OCI-M1 (cell line): ENCODE results near the gene UGP2.
A peak's percentile ranks its signal among the peaks of the same experiment; 100 is the strongest.
"Not testable (repeated sequence)": the region's sequence is repeated elsewhere in the genome, so short reads cannot be mapped to it uniquely, and the experiment has no call there.

ENCODE experiments used
- DNase-seq: peaks from one replicate; lab custom pipeline; 2025; lab: John Stamatoyannopoulos, UW

The UGP2 gene

DNA sequence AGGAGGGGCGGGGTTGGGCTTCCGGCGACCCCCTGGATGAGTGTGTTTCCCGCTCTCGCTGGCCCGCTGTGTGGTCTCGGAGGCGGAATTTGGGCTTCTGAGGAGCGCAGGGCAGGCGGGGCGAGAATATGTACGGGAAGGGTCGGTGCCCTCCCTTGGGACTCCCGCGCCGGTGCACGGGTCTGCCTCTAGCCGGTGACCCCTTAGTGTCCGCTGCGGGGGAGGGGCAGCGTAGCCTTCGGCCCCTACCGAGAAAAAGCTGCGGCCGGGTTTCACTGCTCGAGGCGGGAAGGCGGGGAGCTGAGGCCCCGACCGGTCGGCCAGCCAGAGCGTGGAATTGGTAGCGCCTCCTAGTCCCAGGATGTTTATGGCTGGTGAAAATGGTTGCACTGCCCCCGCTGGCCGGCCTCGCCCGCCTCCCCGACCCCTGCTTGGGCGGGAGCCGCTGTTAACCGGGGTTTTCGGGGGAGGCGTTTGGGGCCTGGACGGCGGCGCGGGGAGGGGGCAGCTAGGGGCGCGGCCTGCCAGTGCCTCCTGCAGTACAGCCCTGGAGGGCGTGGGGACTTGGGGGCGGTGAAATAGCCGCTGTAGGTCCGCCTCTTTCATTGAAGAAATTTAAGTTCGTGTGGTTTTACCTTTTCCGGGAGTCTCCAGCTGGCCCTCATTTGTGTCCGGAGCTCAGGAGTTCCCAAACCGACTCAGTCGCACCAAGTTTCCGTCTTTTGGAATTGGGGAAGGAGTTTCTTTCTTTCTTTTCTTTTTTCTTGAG lies at the start of gene UGP2:
Gene UGP2 (plus strand): TSS at position 643 of the 769 bp plus-strand sequence. CDS start 290 bp downstream, outside the sequence.
- peak; percentile 90 for DNase-seq

DNA sequence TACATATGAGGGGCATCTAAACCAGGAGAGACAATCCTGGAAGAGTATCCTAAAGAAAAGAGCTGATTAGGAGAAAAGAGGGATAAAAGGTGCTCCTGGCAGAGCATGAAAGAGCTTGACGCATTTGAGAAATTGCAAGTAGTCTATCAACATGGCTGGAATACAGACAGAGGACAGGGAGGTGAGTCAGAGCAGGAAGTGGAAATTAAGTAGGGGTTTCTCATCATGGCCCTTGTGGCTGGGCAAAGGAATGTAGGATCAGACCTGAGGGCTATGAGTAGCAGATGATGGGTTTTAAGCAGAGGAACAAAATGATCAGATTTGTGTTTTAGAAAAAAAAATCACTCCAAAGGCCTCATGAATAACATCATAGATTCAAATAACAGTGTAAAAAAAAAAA lies 49.2 kb upstream of the UGP2 start:
- DNase-seq, result no peak

DNA sequence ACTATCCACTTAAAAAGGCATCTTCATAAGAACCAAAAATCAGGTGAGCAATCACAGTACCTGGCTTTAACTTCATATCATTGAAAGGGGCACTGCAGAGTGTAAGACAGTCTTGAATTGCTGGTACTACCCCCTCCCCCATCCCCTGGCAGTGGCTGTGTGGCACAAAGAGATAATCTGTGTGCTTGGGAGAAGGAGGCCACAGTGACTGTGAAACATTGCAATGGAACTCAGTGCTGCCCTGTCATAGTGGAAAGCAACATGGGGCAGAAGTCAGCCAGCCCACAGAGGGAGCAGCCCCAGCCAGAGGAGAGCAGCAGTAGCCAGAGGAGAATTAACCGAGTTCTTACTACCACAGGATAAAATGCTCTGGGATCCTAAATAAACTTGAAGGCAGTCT lies 45.3 kb upstream of the UGP2 start:
- no peak for DNase-seq

DNA sequence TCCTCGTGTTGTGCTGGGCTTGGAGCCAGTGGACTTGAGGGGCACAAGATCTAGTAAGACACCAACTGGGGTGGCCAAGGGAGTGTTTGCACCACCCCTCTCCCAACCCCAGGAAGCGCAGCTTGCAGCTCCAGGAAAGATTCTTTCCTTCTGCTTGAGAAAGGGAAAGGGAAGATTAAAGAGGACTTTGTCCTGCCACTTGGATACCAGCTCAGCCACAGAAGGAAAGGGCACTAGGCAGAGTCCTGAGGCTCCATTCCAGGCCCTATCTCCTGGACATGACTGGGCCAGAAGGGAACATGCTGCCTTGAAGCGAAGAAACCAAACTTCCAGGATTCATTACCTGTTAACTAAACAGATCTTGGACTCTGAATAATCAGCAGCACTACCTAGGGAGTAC lies 44.9 kb upstream of the UGP2 start:
- DNase-seq, result no peak

DNA sequence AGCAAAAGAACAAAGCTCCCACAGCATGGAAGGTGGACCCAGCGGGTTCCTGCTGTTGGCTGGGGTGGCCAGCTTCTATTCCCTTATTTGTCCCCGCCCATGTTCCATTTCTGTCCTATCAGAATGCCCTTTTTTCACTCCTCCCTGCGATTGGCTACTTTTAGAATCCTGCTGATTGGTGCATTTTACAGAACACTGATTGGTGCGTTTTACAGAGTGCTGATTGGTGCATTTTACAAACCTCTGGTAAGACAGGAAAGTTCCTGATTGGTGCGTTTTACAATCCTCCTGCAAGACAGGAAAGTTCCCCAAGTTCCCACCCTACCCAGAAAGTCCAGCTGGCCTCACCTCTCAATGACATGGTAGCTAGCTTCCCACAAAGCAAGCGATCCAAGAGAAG lies 40.2 kb upstream of the UGP2 start:
- no peak for DNase-seq

DNA sequence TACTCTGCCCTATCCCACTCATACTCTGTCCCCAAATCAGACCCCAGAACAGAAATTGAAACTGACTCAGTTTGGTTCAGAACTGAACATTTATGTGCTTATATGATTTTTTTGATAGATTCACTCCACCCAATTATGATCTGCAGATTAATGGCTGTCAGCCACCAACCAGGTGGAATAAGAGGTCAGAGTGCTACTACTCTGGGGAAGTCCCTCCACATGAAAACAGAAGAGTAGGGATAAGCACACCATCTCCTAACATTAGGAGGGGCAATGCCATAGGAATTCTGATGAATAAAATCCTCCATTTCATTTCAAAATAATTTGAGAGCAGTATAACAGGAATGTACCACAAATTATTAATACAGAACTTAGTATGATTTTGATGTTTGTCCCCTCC lies 36.3 kb upstream of the UGP2 start:
- no peak for DNase-seq

DNA sequence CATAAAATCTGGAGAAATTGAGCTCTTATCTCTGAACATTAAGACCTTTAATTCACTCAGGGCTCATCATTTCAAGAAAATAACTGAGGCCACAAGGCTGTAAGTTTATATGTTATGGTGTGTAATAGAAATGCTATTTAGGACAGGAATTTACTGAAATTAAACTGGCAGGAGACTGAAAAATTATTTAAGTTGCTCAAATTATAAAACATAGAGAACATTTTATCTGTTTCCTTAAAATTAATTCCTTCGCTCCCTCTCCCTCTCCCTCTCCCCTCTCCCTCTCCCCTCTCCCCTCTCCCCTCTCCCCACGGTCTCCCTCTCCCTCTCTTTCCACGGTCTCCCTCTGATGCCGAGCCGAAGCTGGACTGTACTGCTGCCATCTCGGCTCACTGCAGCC lies 33.7 kb upstream of the UGP2 start:
- DNase-seq, result not testable (repeated sequence)

DNA sequence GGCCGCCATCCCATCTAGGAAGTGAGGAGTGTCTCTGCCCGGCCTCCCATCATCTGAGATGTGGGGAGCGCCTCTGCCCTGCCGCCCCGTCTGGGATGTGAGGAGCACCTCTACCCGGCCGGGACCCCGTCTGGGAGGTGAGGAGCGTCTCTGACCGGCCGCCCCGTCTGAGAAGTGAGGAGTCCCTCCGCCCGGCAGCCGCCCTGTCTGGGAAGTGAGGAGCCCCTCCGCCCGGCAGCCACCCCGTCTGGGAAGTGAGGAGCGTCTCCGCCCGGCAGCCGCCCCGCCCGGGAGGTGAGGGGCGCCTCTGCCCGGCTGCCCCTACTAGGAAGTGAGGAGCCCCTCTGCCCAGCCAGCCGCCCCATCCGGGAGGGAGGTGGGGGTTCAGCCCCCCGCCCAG lies 32.8 kb upstream of the UGP2 start:
- not testable (repeated sequence) for DNase-seq

DNA sequence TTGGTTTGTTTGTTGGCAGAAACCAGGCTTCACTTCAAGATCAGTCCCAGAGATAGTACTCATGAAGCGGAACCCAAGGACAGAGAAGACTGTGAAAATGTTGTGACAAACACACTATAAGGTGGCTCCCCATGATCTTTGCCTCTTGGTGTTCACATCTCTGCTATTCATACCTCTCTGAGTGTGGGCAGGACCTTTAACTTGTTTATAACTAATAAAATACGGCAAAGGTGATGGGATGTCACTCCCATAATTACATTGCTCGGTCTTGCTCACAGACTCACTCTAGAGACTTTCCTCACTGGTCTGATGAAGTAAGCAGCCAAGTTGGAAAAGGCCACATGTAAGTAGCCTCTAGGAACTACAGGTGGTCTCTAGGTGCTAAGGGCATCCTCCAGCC lies 30.6 kb upstream of the UGP2 start:
- no peak for DNase-seq

DNA sequence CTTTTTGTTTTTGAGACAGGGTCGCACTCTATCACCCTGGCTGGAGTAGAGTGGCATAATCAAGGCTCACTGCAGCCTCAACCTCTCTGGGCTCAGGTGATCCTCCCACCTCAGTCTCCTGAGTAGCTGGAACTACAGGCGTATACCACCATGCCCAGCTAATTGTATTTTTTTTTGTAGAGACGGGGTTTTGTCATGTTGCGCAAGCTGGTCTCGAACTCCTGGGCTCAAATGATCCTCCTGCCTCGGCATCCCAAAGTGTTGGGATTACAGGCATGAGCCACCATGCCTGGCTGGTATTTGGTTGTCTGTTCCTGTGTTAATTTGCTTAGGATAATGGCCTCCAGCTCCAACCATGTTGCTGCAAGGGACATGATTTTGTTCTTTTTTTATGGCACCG lies 29.8 kb upstream of the UGP2 start:
- DNase-seq, result not testable (repeated sequence)

DNA sequence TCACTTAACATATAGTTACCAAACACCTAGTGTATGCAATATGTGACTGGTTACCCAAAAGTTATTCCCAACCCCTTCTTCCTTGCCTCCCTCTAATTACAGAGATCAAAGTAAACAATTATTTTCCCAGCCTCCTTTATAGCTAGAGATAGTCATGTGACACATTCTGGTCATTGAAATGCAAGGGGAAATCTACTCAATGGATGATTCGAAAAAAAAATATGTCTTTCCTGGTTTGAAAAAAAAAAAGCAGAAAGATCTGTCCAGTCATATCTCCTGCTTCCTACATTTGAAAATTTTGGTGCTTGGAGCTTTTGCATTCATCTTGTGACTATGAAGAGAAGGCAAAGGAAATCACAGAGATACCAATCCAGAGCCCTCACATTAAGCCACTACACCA lies 27.6 kb upstream of the UGP2 start:
- no peak for DNase-seq

DNA sequence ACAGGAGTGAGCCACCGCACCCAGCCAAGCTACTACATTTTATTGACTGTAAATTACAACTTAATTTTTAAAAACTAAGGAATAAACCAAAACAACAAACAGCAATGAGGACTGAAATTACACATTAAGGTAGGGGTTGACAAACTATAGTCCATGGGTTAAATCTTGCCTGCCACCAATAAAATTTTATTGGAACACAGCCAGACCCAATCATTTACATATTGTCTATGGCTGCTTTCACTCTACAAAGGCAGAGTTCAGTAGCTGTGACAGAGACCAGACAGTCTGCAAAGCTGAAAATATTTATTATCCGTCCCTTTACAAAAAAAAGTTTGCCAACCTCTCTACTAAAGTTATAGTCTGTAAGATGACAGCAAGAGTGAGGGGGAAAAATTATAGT lies 24.3 kb upstream of the UGP2 start:
- DNase-seq, result no peak

DNA sequence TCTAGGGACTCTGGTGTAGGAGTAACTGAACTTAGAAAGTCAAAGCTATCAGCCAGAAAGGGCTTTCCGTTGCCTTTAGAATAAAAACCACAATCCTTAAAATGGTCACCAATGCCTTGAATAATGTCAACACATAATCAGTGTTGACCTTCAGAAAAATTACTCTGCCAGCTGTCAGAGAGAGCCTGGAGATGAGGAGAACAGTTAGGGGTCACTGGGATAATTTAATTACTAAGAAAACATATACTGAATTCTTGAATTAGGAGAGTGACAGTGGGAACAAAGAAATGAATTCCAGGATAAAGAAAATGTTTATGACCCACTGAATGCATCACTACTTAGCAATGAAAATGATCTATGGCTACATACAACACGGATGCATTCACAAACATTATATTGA lies 23.4 kb upstream of the UGP2 start:
- DNase-seq, result no peak

DNA sequence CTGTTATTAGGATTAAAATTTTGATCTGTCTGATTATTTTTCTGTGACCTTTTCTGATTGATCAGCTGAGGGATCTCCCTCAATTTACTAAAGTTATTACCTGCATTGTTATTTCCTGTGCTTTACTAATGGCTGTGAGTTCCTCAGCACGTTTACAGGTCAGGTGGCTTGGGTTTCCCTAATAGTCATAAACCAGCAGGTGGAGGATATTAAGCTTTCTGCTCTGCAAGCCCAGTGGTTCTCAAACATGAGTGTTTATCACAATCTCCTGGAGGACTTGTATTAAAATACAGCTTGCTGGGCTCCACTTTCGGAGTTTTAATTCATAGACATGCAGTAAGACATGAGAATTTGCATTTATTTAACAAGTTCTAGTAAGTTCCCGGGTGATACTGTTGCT lies 22.4 kb upstream of the UGP2 start:
- DNase-seq, result no peak

DNA sequence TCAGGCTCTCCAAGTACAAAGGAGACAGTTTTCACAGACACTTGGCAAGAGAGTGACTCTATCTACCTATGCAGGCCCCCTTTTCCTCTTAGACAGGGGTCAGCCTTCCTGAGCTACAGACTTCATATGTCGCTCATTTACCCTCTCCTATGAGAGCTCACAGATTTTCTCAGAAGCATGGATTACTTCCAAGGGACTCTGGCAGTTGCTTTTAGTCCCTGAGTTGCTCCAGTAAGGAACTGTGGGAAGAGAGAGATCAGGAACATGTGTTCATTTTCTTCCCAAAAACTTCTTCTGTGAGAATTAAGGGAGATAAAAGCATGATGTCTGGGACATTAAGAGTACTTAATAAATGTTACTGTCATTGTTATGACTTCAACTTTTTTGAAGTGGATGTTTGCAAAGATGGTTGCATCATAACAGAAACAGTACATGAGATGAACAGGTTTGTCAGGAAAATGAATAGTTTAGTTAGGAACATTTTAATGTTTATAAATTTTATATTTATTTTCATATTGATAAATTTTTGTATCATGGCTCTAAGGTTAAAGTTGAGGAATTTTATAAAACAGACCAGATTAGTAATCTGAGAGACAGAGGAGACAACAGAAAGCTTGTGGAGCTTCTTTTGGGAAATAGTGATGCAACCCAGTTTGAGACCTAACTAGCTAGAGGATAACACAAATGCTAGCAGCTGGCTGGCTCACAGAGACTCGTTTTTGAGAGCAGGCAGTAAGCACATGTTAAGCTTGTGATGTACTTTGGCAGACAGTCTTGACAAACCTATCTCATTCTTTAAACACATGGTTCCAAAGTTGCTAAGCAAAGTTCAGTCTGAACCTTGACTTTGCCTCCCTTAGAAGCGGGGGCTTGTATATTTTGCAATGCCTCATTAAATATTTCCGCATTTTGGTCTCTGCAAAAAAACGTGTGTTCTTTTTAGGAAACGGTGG lies 21.7 kb upstream of the UGP2 start:
- peak; percentile 10 for DNase-seq

DNA sequence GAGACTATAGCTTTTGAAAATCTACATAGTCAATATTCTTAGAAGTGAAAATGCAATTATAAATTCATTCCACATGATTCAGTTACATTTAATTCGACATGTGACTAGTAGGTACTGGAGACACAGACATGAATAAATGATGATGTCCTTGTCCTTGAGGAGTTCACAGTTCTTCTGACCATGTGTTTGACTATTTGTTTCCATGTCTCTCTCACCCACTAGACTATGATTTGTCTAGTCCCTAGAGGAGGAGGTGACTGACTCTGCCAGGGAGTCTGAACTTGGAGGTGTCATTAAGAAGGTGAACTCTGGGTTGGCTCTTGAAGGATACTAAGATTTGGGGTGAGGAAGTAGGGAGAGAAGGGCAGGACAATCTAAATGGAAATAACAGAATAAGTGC lies 20.7 kb upstream of the UGP2 start:
- DNase-seq, result no peak

DNA sequence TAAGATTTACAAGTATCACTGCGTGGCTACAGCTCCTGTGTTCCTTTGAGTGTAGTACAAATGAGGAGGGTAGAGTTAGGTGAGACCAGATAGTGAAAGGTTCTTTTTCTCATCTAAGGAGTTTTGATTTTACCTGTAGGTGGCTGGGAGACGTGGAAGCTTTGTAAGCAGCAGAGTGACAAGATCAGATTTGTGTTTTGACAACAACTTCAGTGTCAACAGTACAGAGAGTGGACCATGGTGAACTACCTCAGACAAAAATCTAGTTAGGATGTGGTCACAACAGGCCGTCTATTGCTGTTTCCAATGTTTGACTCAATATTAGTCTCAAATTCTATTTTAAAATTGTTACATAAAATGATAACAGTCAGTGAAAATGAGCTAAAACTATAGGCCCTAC lies 20.3 kb upstream of the UGP2 start:
- DNase-seq, result no peak

DNA sequence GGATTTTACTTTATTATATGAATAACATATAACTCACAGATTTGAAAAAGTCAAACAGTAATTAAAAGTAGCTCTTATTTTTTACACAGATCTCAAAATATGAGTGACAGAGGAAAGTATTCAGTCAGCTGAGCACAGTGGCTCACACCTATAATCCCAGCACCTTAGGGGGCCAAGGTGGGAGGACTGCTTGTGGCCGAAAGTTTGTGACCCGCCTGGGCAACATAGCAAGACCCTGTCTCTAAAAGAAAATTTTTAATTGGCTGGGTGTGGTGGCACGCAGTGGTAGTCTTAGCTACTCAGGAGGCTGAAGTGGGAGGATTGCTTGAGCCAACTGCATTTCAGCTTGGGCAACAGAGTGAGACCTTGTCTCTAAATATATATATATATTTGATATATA lies 19.2 kb upstream of the UGP2 start:
- DNase-seq, result no peak

DNA sequence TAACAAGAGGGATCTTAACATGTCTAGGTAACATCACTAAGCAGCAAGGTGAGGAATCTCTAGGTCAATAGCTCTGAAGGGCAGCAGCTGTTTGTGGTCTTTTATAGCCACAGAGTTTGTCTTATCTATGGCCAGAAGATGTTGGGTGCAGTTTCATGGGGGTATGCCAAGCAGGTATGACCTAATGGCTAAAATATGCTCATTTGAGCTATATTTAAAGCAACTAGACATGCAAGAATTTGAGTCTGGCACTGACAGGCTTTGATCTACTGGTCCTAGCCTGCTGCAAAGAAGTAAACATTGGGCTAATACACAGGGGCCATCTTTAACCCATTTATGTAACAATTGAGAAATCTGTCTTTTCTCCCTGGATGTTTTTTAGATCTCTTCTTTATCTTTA lies 13.9 kb upstream of the UGP2 start:
- peak; percentile 48 for DNase-seq

DNA sequence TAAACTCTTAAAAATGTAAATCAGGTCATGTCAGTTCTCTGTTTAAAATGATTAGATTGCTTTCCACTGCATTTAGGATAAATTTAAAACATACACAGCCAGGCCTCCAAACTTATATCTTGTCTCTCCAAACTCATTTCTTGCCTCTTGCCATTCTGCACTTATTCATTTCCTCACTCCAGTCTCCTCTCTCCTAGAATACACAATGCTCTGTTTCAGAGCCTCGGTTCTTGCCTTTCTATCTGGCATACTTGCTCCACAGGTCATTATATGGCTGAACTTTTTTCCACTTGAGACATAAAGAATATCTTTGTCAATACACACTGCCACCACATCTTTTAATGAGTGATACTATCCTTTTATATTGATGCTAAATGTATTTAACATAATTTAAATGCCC lies 10.5 kb upstream of the UGP2 start:
- DNase-seq, result no peak

DNA sequence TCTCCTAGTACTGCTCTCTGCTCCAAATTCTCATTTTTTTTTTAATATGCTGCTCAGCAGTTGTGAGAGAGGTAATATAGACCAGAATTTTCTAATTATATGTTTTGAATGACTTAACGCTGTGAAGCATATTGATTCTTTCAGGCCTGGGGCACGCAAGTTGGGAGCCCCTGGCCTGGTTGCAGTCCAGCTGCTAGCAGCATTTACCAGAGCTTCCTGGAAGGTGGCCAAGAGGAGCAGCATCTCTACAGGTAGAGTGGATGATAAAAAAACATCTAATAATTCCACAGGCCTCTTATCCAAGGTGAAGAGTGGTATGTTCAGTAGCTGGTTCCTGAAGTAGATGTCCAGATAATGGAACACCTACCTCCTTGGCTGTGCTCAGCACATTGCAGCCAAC lies 7.3 kb upstream of the UGP2 start:
- no peak for DNase-seq

DNA sequence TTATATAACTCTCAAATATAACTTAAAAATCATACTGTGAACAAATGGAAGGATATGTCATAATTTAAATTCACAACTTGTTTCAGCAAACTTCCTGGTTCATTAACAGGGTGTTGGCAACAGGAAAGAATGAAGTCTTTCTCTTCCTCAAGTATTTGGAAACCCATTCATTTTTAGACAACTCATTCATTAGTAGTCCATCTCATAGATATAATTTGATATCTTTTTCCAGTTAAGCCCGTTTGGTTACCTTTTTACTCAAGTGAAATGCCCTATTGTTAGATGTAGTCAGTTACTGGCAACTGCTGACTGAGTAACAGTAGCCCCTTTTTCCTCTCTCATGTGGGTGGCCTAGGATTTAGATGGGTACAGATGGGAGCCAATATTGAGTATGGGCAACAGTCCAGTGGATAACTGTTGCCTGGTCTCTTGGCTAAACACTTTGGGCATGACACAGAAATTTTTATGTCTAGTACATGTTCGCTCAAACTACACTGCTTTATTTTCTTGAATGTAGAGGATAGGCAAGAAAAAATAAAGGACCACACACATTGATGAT lies 4.6 kb upstream of the UGP2 start:
- DNase-seq, result no peak
